ENCODE data around the gene YARS1.

YARS1 gene

GRCh38 chr1:32742199-32742947 is 74.8 kb downstream of the YARS1 start:
- no peak for DNase-seq (ENCODE audit: low spot score)

GRCh38 chr1:32741413-32742198 is 75.6 kb downstream of the YARS1 start:
- peak; percentile 63 for DNase-seq (ENCODE audit: low spot score)

GRCh38 chr1:32741059-32741412 is 76.1 kb downstream of the YARS1 start:
- DNase-seq (ENCODE audit: low spot score) = no peak

GRCh38 chr1:32736812-32737791 is 80.1 kb downstream of the YARS1 start:
- DNase-seq (ENCODE audit: low spot score) = no peak

GRCh38 chr1:32733582-32734321 is 83.4 kb downstream of the YARS1 start:
- no peak for DNase-seq (ENCODE audit: low spot score)

- DNase-seq (ENCODE audit: low spot score) = no peak
Measured at GRCh38 chr1:32729254-32730046, 87.7 kb downstream of the YARS1 start.

- no peak for DNase-seq (ENCODE audit: low spot score)
Measured at GRCh38 chr1:32728413-32729077, 88.6 kb downstream of the YARS1 start.

GRCh38 chr1:32727876-32728275 is 89.3 kb downstream of the YARS1 start:
- DNase-seq (ENCODE audit: low spot score) = no peak

GRCh38 chr1:32725615-32725982 is 91.6 kb downstream of the YARS1 start:
- DNase-seq (ENCODE audit: low spot score) = no peak

Data from hematopoietic multipotent progenitor cell treated with erythropoietin and hydrocortisone succinate and interleukin-3 and kit ligand, for 17 days (in vitro differentiated cells).